H9 (cell line): Measurements from ENCODE around the gene ZNF75A. TPM values are rescaled to one million over a fixed set of nuclear protein-coding genes. Genes with fewer than 3 reads are reported as not detected.

Source experiments
- DNase-seq: peaks from one replicate; pipeline ENCODE4 v3.0.0-alpha.2; 2017
- H2AFZ ChIP-seq: one replicate; pipeline ENCODE4 v1.6.1; 2013; ENCODE audit warnings: mild to moderate bottlenecking, low read length, control low read depth, moderate library complexity
- H2AK5ac ChIP-seq: 2 replicates; pipeline ENCODE4 v1.6.1; 2013; ENCODE audit warnings: low read length, control low read depth, mixed read lengths; ENCODE audit not compliant: insufficient read length
- H2BK120ac ChIP-seq: one replicate; pipeline ENCODE4 v1.6.1; 2013; ENCODE audit warnings: low read depth, mild to moderate bottlenecking, low read length, control low read depth, inconsistent platforms; ENCODE audit not compliant: poor library complexity, severe bottlenecking
- H2BK12ac ChIP-seq: 2 replicates; pipeline ENCODE4 v1.6.1; 2013; ENCODE audit warnings: low read length, control low read depth, mixed read lengths, low read depth; ENCODE audit not compliant: insufficient read length
- H2BK15ac ChIP-seq: 2 replicates; pipeline ENCODE4 v1.6.1; 2013; ENCODE audit warnings: low read depth, low read length, control low read depth
- H2BK20ac ChIP-seq: one replicate; pipeline ENCODE4 v1.6.1; 2013; ENCODE audit warnings: low read depth, mild to moderate bottlenecking, low read length, control low read depth, inconsistent platforms; ENCODE audit not compliant: poor library complexity, severe bottlenecking
- H2BK5ac ChIP-seq: 2 replicates; pipeline ENCODE4 v1.6.1; 2013; ENCODE audit warnings: low read length, control low read depth, mixed read lengths; ENCODE audit not compliant: insufficient read length
- H3K14ac ChIP-seq: 2 replicates; pipeline ENCODE4 v1.6.1; 2013; ENCODE audit warnings: low read length, control low read depth; ENCODE audit not compliant: insufficient read depth
- H3K18ac ChIP-seq: 2 replicates; pipeline ENCODE4 v1.6.1; 2013; ENCODE audit warnings: low read depth, mild to moderate bottlenecking, mixed read lengths, low read length, control low read depth; ENCODE audit not compliant: insufficient read length
- H3K23ac ChIP-seq: 2 replicates; pipeline ENCODE4 v1.6.1; 2013; ENCODE audit warnings: low read length, control low read depth, mixed read lengths, low read depth; ENCODE audit not compliant: insufficient read length
- H3K23me2 ChIP-seq: 2 replicates; pipeline ENCODE4 v1.6.1; 2013; ENCODE audit warnings: low read depth, mild to moderate bottlenecking, mixed read lengths, low read length, control low read depth; ENCODE audit not compliant: insufficient read length, poor library complexity, severe bottlenecking
- H3K27ac ChIP-seq: 2 replicates; pipeline ENCODE4 v1.5.1; 2013; ENCODE audit warnings: low read length, control low read depth, mixed read lengths, low read depth; ENCODE audit not compliant: insufficient read length
- H3K27me3 ChIP-seq: 2 replicates; pipeline ENCODE4 v1.6.1; 2013; ENCODE audit warnings: low read length, control low read depth, inconsistent platforms; ENCODE audit not compliant: insufficient read depth
- H3K4ac ChIP-seq: 2 replicates; pipeline ENCODE4 v1.6.1; 2013; ENCODE audit warnings: low read depth, mild to moderate bottlenecking, control low read depth, inconsistent platforms, low read length, moderate library complexity
- H3K4me1 ChIP-seq: 2 replicates; pipeline ENCODE4 v1.6.1; 2013; ENCODE audit warnings: low read length, control low read depth, inconsistent platforms; ENCODE audit not compliant: insufficient read depth
- H3K4me2 ChIP-seq: 2 replicates; pipeline ENCODE4 v1.6.1; 2013; ENCODE audit warnings: low read length, control low read depth, mixed read lengths; ENCODE audit not compliant: insufficient read length, insufficient read depth
- H3K56ac ChIP-seq: 2 replicates; pipeline ENCODE4 v1.6.1; 2013; ENCODE audit warnings: low read depth, mild to moderate bottlenecking, mixed read lengths, low read length, control low read depth; ENCODE audit not compliant: insufficient read length
- H3K79me1 ChIP-seq: 2 replicates; pipeline ENCODE4 v1.6.1; 2013; ENCODE audit warnings: low read depth, mild to moderate bottlenecking, moderate library complexity, low read length, control low read depth, inconsistent platforms; ENCODE audit not compliant: insufficient read depth, poor library complexity, severe bottlenecking
- H3K79me2 ChIP-seq: 2 replicates; pipeline ENCODE4 v1.6.1; 2013; ENCODE audit warnings: low read length, control low read depth, inconsistent platforms; ENCODE audit not compliant: insufficient read depth
- H3K9ac ChIP-seq: 2 replicates; pipeline ENCODE4 v1.6.1; 2013; ENCODE audit warnings: low read length, control low read depth, mixed read lengths; ENCODE audit not compliant: insufficient read length; ENCODE audit errors: extremely low read depth
- H3K9me3 ChIP-seq: one replicate; pipeline ENCODE4 v1.6.1; 2013; ENCODE audit warnings: low read depth, low read length, inconsistent platforms; ENCODE audit not compliant: control insufficient read depth
- H3T11ph ChIP-seq: one replicate; pipeline ENCODE4 v1.6.1; 2013; ENCODE audit warnings: mild to moderate bottlenecking, low read length, control low read depth, inconsistent platforms
- H4K20me1 ChIP-seq: one replicate; pipeline ENCODE4 v1.6.1; 2013; ENCODE audit not compliant: control insufficient read depth, insufficient read length, insufficient read depth
- H4K5ac ChIP-seq: 2 replicates; pipeline ENCODE4 v1.6.1; 2013; ENCODE audit warnings: low read depth, mild to moderate bottlenecking, mixed read lengths, low read length, control low read depth; ENCODE audit not compliant: insufficient read length
- H4K8ac ChIP-seq: replicated peaks from 2 replicates; pipeline ENCODE4 v1.6.1; 2013; ENCODE audit warnings: low read length, control low read depth, mixed read lengths, low read depth; ENCODE audit not compliant: insufficient read length
- H4K91ac ChIP-seq: 2 replicates; pipeline ENCODE4 v1.6.1; 2013; ENCODE audit warnings: low read depth, mild to moderate bottlenecking, moderate library complexity, mixed read lengths, low read length, control low read depth; ENCODE audit not compliant: insufficient read length
- H3K27ac Mint-ChIP-seq, 3 experiments: 2 replicates in 2 of 3; 3 replicates in 1 of 3; pipeline ENCODE4 v1.8.0; 2020 to 2021; ENCODE audit warnings: mixed read lengths in 3 of 3, mild to moderate bottlenecking in 1 of 3, moderate library complexity in 1 of 3
- H3K27me3 Mint-ChIP-seq: 2 replicates; pipeline ENCODE4 v1.8.0; 2021; ENCODE audit warnings: low read depth, mild to moderate bottlenecking, moderate library complexity, mixed read lengths
- H3K36me3 Mint-ChIP-seq, 3 experiments: 2 replicates in 2 of 3; 3 replicates in 1 of 3; pipeline ENCODE4 v1.8.0; 2020 to 2021; ENCODE audit warnings: low read depth in 3 of 3, mixed read lengths in 3 of 3; ENCODE audit not compliant: insufficient read depth in 1 of 3
- H3K4me1 Mint-ChIP-seq, 2 experiments: 2 replicates each; pipeline ENCODE4 v1.8.0; 2020; ENCODE audit warnings: mixed read lengths in 2 of 2
- H3K4me3 Mint-ChIP-seq, 2 experiments: 2 replicates in 1 of 2; 3 replicates in 1 of 2; pipeline ENCODE4 v1.8.0; 2020 to 2021; ENCODE audit warnings: mild to moderate bottlenecking in 2 of 2, mixed read lengths in 2 of 2, moderate library complexity in 1 of 2
- H3K9me3 Mint-ChIP-seq, 2 experiments: 2 replicates in 1 of 2; 3 replicates in 1 of 2; pipeline ENCODE4 v1.8.0; 2020; ENCODE audit warnings: mild to moderate bottlenecking in 2 of 2, mixed read lengths in 2 of 2, moderate library complexity in 1 of 2
- WGBS: extraction: QIAGEN DNeasy Blood & Tissue Kit; methylation state at CpG from one replicate; pipeline ENCODE4 v1.1.7; 2013; ENCODE audit warnings: missing lambda C conversion rate, low lambda C conversion rate, mixed read lengths; ENCODE audit not compliant: insufficient read length; ENCODE audit errors: extremely low coverage; 5-methylcytosine and 5-hydroxymethylcytosine counted together
- total RNA-seq: library from RNA; stranded (reverse); gene quantifications from 2 replicates; pipeline ENCODE4 v1.2.1, GENCODE V29; 2021
- TF ChIP-seq, protein P1 (sequence below): fragments of 200-600 bp; sonication (generic); conservative IDR thresholded peaks from 3 replicates; pipeline ENCODE4 v1.8.0; 2021; ENCODE audit warnings: antibody characterized with exemption, mild to moderate bottlenecking

Gene ZNF75A
- total RNA-seq, 1 experiment from 2014 or later = 42.4 TPM

DNA sequence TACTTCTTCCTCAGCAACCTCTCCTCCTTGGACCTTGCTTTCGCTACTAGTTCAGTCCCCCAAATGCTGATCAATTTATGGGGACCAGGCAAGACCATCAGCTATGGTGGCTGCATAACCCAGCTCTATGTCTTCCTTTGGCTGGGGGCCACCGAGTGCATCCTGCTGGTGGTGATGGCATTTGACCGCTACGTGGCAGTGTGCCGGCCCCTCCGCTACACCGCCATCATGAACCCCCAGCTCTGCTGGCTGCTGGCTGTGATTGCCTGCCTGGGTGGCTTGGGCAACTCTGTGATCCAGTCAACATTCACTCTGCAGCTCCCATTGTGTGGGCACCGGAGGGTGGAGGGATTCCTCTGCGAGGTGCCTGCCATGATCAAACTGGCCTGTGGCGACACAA, 50.8 kb downstream of the ZNF75A start:
- no peak overlapping the region for H4K5ac ChIP-seq
- H3K4me3 Mint-ChIP-seq = no peak overlapping the region
- H4K20me1 ChIP-seq = no peaks in the 10 kb centered on the region
- H2BK120ac ChIP-seq = no peak overlapping the region
- H3K18ac ChIP-seq = no peak overlapping the region
- peaks cover 70 to 77% of the 10 kb centered on the region in 2 experiments for H3K9me3 Mint-ChIP-seq
- no peak overlapping the region for H3K27ac Mint-ChIP-seq
- H3K56ac ChIP-seq = no peak overlapping the region
- no peak overlapping the region for H2AK5ac ChIP-seq
- no CpG with 5 or more reads among the region's 10 CpGs for WGBS
- H2AFZ ChIP-seq = no peak overlapping the region
- no peaks in the 10 kb centered on the region for H3K79me1 ChIP-seq
- no peak overlapping the region for H2BK20ac ChIP-seq
- DNase-seq = no peak
- no peak overlapping the region for H4K8ac ChIP-seq
- H3K27ac ChIP-seq = no peak overlapping the region
- no peak overlapping the region for H2BK12ac ChIP-seq
- H3K4ac ChIP-seq = no peak overlapping the region
- no peaks in the 10 kb centered on the region for H3K79me2 ChIP-seq
- H3K27me3 Mint-ChIP-seq = peaks cover 44% of the 10 kb centered on the region
- no peak overlapping the region for H3K23ac ChIP-seq
- H4K91ac ChIP-seq = no peak overlapping the region
- no peak overlapping the region for H3K9ac ChIP-seq
- no peak overlapping the region for H3K14ac ChIP-seq
- no peaks in the 10 kb centered on the region for H3K4me1 ChIP-seq
- no peak overlapping the region for H3T11ph ChIP-seq
- TF ChIP-seq, protein P1, sequence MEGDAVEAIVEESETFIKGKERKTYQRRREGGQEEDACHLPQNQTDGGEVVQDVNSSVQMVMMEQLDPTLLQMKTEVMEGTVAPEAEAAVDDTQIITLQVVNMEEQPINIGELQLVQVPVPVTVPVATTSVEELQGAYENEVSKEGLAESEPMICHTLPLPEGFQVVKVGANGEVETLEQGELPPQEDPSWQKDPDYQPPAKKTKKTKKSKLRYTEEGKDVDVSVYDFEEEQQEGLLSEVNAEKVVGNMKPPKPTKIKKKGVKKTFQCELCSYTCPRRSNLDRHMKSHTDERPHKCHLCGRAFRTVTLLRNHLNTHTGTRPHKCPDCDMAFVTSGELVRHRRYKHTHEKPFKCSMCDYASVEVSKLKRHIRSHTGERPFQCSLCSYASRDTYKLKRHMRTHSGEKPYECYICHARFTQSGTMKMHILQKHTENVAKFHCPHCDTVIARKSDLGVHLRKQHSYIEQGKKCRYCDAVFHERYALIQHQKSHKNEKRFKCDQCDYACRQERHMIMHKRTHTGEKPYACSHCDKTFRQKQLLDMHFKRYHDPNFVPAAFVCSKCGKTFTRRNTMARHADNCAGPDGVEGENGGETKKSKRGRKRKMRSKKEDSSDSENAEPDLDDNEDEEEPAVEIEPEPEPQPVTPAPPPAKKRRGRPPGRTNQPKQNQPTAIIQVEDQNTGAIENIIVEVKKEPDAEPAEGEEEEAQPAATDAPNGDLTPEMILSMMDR = no peak
- peaks cover 6% of the 10 kb centered on the region for H3K9me3 ChIP-seq
- H3K27me3 ChIP-seq = no peaks in the 10 kb centered on the region
- H3K23me2 ChIP-seq = no peaks in the 10 kb centered on the region
- H3K4me2 ChIP-seq = no peak overlapping the region
- no peak overlapping the region for H2BK15ac ChIP-seq
- H2BK5ac ChIP-seq = no peak overlapping the region
- peaks cover 0 to 2% (median 0%) of the 10 kb centered on the region in 3 experiments; a peak in 1 of 7 replicates for H3K36me3 Mint-ChIP-seq
- H3K4me1 Mint-ChIP-seq = no peaks in the 10 kb centered on the region
